SK-N-DZ (cell line): ENCODE data around the gene HTATSF1. TPM values are rescaled to one million over a fixed set of nuclear protein-coding genes. Genes with fewer than 3 reads are reported as not detected.
A peak's percentile ranks its signal among the peaks of the same experiment; 100 is the strongest.

Experiments used
- DNase-seq: peaks from one replicate; pipeline ENCODE4 v3.0.0-alpha.2; 2015; ENCODE audit warnings: low spot score
- polyA plus RNA-seq, 2 experiments: library from polyadenylated mRNA; depleted of rRNA; stranded (reverse); fragments of >200 nt; gene quantifications; 2 replicates each; pipeline ENCODE4 v1.2.3, GENCODE V29; 2014

The HTATSF1 gene
- polyA plus RNA-seq (2014; cell fraction: cytosol; rRNA removed), result 114 and 120 TPM in 2 replicates
- polyA plus RNA-seq (2014; cell fraction: nucleus; rRNA removed), result 56.4 and 61.9 TPM in 2 replicates

DNA sequence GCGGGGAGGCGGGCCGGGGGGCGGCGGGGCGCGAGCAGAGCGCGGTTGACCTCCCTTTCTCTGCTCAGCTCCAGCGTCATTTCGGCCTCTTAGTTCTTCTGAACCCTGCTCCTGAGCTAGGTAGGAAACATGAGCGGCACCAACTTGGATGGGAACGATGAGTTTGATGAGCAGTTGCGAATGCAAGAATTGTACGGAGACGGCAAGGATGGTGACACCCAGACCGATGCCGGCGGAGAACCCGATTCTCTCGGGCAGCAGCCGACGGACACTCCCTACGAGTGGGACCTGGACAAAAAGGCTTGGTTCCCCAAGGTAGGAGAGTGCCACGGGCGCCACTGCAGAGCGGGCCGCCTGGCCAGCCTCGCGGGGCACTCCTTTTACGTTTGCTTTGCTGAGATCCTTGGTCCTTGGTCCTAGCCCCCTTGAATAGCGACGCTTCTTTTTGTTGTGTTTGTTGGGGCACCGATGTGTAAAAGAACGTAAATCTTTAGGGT lies at the start of gene HTATSF1:
Gene HTATSF1 (plus strand): TSS at position 37 of the 497 bp plus-strand sequence. CDS start 93 bp downstream, at position 130.
- peak; percentile 1 for DNase-seq

DNA sequence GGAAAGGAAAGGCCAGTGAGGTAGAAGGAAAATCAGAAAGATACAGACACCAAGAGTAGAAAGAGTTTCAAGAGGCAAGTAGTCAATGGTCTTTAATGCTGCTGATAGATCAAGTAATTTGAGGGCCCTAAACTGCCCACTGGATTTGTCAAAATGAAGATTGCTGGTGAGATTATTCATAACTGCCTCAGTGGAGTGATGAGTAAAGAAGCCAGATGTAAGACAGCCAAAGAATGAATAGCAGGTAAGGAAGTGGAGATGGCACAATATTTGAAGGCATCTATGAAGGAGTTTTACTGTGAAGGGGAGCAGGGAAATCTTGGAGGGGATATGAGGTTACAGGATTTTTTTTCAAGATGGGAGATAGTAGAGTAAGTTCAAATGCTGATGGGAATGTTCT lies 49.4 kb upstream of the HTATSF1 start:
- DNase-seq, result no peak

DNA sequence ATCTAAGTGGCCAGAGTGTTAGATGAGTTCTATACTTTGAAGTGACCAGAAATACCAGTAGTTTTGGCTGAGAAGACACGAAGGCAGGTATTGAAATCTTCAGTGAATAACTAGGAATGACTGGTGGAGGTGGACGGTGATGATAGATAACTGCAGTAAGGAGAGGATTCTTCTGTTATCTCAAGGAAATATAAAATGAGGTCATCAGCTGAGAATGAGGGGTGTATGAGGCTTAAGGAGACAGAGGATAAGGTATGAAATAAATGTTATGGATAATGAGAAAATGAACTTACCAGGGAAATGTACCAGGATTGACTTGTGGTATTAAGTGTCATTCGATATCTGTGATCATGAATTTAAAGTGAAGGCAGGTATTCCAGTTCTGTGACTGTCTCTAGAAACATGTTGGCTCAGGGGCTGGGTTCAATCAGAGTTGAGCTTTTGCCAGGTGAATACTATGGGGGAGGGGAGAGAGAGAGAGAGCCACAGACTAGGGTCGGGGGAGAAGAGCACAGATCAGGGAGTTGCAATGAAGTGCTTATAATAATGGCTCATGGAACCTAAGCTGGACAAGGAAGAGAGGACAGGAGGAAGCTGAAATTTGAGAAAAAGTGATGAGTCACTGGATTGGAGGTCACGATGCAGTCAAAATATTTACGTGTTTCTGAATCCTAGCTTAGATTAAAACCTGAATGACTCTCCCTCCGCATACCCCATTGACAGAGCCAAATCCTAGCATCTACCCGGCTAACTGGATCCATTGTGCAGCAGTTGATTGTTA lies 47.2 kb upstream of the HTATSF1 start:
- no peak for DNase-seq

DNA sequence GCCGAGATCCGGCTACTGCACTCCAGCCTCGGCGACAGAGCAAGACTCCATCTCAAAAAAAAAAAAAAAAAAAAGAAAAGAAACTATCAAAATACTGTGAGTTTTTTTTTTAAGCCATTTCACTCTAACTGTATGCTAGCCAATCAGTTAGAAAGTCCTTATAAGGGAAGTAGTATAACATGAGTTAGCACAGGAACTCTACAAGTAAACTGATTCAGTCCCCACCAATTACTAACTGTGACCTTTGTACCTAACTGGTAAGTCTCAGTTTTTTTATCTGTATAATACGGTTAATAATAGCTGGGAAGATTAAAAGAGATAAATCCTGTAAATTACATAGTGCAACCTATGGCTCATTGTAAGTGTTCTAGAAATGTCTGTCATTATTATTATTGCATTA lies 44.8 kb upstream of the HTATSF1 start:
- no peak for DNase-seq

DNA sequence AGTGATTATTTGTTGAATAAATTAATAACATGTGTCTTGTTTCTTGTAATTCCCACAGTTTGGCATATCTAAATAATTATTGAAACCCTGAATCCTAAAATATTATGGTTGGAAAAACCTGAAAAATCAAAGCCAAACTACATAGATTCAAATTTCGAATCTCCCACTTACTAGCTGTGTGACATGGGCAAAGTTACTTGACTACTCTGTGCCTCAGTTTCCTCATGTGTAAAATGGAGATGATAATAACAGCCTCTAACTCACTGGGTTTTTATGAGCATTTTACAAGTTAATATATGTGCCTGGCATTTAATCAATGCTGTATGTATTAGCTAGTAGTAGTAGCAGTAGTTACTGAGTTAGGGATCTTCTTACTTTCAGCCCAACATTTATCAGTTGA lies 44.3 kb upstream of the HTATSF1 start:
- no peak for DNase-seq

GRCh38 chrX:136453771-136454170 lies 43.6 kb upstream of the HTATSF1 start:
- no peak for DNase-seq

GRCh38 chrX:136456133-136456532 lies 41.3 kb upstream of the HTATSF1 start:
- no peak for DNase-seq

DNA sequence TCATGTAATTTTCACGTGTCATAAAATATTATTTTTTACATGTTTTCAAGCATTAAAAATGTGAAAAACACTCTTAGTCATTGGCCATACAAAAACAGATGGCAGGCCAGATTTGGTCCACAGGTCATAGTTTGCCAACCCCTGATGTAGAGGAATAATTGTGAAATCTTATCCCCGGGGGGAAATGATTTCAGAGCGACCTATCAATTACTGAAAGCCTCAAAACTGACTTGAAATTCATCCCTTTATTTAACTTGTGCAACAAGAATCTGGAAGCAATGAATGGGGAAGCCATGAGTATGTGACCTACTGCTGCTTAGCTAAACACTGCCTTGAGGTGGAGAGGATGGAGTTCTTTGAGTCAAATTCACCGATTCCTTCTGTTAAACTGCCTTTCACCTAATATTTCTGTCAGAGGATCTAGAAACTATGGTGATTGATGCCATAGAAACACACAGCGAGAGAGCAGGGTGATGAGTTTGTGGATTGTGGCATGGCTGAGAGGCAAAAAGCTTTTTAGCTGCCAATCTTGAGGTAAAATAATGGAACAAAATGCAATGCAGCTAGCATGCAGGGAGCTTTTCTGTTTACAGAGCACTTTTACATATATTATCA lies 40.0 kb upstream of the HTATSF1 start:
- DNase-seq, result no peak

DNA sequence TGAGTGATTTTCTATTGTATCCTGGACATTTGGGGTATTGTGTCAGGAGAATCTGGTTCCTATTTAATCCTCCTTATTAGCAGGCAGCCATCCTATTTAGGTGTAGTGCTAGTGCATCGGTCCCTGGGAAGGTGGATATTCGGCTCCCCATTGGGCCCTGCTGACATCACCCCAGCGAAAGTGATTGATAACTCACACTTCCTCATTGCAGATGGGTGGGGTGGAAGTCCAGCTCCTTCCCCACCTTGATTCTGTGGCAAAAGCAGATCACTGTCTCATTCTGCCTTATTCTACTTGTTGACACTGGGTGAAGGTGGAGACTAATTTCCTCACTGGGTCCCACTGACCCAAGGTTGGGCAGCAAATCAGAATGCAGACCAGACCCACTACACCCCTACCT lies 32.8 kb upstream of the HTATSF1 start:
- no peak for DNase-seq

DNA sequence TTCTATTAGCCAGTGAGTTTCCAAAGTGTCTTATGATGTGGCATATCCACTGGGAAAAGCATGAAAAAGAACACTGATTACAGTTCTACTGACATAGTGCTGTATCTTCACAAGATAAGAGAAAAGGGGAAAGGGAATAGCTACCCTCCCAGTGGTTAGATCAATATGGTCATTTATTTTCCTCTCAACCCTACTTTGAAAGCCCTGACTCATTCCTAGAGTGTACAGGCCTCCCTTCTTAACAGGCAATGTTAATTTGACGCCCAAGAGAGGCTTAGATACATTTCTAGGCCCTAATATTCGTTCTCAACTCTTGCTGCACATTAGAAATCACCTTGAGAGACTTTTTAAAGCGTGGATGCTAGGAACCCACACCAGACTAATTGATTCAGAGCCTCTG lies 30.1 kb upstream of the HTATSF1 start:
- DNase-seq, result no peak

DNA sequence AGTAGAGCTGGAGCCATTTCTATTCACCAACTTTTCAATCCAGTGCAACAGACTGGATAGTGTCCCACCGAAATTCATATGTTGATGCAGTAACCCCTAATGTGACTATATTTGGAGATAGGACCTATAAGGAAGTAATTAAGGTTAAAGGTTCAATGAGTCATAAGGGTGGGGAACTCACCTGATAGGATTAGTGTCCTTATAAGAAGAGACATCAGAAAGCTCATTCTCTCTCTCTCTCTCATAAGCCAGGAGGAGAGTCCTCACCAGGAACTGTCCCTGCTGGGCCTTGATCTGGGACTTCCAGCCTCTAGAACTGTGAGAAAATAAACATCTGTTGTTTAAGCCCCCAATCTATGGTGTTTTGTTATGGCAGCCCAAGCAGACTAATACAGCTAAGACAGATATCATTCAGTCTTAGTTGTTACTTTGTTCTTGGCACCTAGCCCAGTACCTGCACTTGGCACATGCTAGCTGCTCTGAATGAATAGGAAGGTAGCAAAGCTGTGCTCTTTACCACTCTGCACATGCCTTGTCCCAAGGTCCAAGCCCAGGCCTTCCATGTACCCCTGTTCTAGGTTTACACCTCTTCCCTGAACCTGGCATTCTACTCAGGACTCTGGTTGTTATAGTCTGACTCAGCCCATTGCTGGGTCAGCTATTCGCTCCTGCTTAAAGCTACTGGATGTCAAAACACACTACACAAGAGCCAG lies 28.8 kb upstream of the HTATSF1 start:
- no peak for DNase-seq

- no peak for DNase-seq
Observed at GRCh38 chrX:136473663-136474062, 23.7 kb upstream of the HTATSF1 start.

DNA sequence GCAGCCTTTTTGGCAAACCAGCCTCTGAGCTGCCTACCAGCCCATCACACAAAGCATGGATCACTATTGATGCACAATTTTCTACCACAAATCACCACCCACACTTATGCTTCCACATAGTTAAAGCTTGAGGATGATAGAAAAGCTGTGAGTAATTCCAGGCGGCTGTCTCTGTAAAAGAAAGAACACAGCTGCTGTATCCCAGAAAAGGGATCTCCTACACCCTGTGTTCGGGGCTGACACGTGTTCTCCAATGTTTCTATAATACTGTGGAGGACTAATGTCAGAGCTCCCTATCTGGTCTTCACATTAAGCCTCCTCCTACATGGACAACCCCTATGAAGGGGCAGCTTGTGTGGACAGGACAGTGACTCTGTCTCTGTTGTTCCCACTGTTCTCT lies 22.2 kb upstream of the HTATSF1 start:
- DNase-seq, result no peak

DNA sequence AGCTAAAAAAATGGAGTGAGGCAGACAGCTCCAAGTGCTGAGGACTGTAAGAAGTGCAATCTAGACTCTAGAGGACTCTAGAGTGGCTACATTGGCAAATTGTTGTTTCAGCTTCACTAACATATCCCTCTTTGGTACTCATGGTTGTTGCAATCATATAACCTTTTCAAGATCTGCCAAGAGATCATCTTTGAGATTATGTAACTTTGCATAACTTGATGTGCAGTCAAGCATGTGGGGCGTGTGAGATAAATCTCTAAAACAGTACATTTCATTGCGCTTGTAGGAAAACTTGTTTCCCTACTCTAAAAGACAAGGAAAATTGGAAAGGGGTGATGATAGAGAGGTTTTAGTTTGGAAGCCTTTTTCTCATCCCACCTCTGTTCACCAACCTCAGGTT lies 20.9 kb upstream of the HTATSF1 start:
- no peak for DNase-seq

DNA sequence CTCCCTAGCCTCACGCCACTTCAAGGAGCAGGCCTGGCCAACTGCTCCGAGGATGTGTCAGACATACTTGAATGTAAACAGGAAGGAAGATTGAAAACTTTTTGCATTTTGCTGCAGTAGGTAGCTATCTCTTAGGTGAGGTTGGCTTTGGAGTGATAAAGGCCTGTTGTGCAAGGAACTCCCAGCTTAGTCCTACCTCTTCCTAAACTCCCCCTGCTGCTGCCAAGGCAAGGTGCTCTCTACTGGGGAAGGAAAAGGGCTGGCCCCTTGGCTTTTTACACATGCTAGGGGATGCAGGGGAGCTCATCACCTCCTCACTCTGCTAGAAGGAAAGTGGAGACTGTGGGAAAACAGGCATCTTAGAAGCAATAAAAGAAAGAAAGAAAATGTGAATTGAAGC lies 20.4 kb upstream of the HTATSF1 start:
- DNase-seq, result no peak

DNA sequence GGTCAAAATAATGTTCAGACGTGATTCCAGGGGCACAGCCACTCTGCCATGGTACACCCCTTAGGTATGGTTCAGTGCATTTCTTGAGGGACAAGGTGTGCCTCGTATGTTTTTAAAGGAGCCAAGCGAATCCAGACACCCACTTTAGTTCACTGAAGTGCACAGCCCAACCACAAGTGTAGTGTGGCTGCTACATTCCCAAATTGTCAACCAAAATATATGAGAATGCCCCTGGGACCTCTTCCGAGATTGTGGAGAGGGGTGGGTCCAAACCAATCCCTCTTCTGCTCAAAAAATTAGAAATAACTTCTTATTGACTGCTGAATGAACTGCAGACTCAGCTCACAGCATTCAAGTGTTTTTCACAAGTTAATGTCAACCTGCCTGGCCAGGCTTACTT lies 17.0 kb upstream of the HTATSF1 start:
- no peak for DNase-seq

DNA sequence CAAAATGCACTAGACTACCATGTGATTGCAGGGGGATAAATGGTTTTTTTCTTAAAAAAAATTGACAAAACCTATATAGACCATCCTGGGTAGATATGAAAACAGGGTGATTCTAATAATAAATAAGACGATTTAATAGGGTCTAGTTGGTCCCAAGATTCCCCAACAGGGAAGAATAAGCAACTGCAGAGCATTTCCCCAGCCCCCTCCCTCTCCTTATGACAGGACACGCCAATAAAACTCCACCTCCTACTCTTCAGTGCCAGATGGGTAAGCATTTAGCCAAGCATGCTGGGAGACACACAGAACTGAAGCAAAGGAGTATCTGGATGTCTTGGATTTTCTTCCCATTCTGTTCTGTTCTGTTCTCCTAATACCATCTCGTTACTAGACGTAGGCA lies 9.7 kb upstream of the HTATSF1 start, which contains the start of gene BRS3:
Gene BRS3 (plus strand): TSS at position 301 of the 400 bp plus-strand sequence. CDS start 168 bp downstream, outside the sequence.
- DNase-seq, result no peak

GRCh38 chrX:136488706-136489105 lies 8.7 kb upstream of the HTATSF1 start:
- no peak for DNase-seq

DNA sequence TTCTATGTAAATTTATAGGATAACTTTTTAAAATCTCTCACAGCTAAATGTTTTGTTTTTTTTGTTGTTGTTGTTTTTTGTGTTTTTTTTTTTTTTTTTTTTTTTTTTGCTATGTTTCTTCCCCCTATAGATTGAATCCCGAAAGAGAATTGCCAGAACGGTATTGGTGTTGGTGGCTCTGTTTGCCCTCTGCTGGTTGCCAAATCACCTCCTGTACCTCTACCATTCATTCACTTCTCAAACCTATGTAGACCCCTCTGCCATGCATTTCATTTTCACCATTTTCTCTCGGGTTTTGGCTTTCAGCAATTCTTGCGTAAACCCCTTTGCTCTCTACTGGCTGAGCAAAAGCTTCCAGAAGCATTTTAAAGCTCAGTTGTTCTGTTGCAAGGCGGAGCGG lies 5.6 kb upstream of the HTATSF1 start:
- DNase-seq, result no peak

DNA sequence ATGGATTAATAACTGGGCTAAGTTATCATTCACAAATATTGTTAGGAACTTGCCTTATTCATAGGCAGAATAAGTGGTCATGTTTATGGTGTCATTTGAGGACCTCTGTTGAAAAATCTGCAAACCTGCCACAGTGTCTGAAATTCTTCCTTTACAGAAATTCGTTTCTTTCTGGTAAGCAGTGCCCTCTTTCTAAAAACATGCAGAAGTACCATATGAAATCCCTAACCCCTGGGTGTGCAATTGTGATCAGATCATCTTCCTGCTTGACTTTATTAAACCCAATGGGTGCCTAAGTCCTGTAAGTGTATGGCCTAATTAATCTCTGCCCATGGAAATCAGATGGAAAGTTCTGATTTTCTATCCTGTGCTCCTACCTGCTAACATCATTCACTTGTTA lies 4.4 kb upstream of the HTATSF1 start:
- DNase-seq, result no peak

- DNase-seq, result no peak
Observed at GRCh38 chrX:136495043-136495442, 2.3 kb upstream of the HTATSF1 start.

GRCh38 chrX:136496186-136496763 lies 1.1 kb upstream of the HTATSF1 start:
- no peak for DNase-seq
